Measurements from ENCODE around the gene USP2. TPM values are rescaled to one million over a fixed set of nuclear protein-coding genes. Genes with fewer than 3 reads are reported as not detected.

Gene USP2
- total and polyA plus RNA-seq, 8 donors = 1.4 to 17.4 (median 2.8) TPM

GRCh38 chr11:119373921-119374631, 7.4 kb downstream of the USP2 start:
- peaks cover 49 to 95% (median 69%) of the 10 kb centered on the region in 4 donors for H3K4me1 ChIP-seq
- no peaks in the 10 kb centered on the region for H3K27me3 ChIP-seq
- no peaks in the 10 kb centered on the region for H3K36me3 ChIP-seq
- TF ChIP-seq POLR2AphosphoS5 (IDR thresholded peaks at IDR 0.05) = peak in 1 of 3 donors; percentile 34
- TF ChIP-seq CTCF (IDR thresholded peaks at IDR 0.05) = peak in 5 of 7 experiments; percentile 84 to 96 (median 89)
- TF ChIP-seq EP300 (IDR thresholded peaks at IDR 0.05) = no peak
- no peak for TF ChIP-seq POLR2A (IDR thresholded peaks at IDR 0.05)
- DNase-seq = peak; percentile 83 to 92
- no peaks in the 10 kb centered on the region for H3K9me3 ChIP-seq
- intact Hi-C loops (cut with DNase I; ENCODE audit: low total_unique reads) = no loop called here
- H3K27ac ChIP-seq = peak overlapping the region in 3 of 5 donors; percentile 81 to 93 (median 81)
- H3K4me3 ChIP-seq = no peak overlapping the region
- 44 to 57% (median 56%) methylated on average over 5 of the region's 5 CpGs for WGBS, 5 donors

GRCh38 chr11:119373059-119373920, 8.2 kb downstream of the USP2 start:
- H3K36me3 ChIP-seq = no peaks in the 10 kb centered on the region
- 79 to 89% (median 83%) methylated on average over 21 to 23 of the region's 23 CpGs for WGBS, 5 donors
- H3K4me3 ChIP-seq = no peak overlapping the region
- H3K27ac ChIP-seq = peak overlapping the region in 1 of 5 donors; percentile 93
- no peak for TF ChIP-seq POLR2AphosphoS5 (IDR thresholded peaks at IDR 0.05)
- no peak for TF ChIP-seq EP300 (IDR thresholded peaks at IDR 0.05)
- TF ChIP-seq CTCF (IDR thresholded peaks at IDR 0.05) = no peak
- no peak for TF ChIP-seq POLR2A (IDR thresholded peaks at IDR 0.05)
- intact Hi-C loops (cut with DNase I; ENCODE audit: low total_unique reads) = no loop called here
- no peaks in the 10 kb centered on the region for H3K27me3 ChIP-seq
- H3K9me3 ChIP-seq = no peaks in the 10 kb centered on the region
- DNase-seq = peak in 1 of 2 donors; percentile 35
- H3K4me1 ChIP-seq = peaks cover 57 to 95% (median 73%) of the 10 kb centered on the region in 4 donors

- H3K9me3 ChIP-seq = no peaks in the 10 kb centered on the region
- peak overlapping the region in 3 of 5 donors; percentile 10 to 93 (median 79) for H3K27ac ChIP-seq
- intact Hi-C loops (cut with DNase I; ENCODE audit: low total_unique reads) = no loop called here
- WGBS, 5 donors = 87 to 98% (median 91%) methylated on average over 13 to 26 of the region's 26 CpGs
- no peak for TF ChIP-seq CTCF (IDR thresholded peaks at IDR 0.05)
- TF ChIP-seq POLR2A (IDR thresholded peaks at IDR 0.05) = no peak
- no peak for TF ChIP-seq POLR2AphosphoS5 (IDR thresholded peaks at IDR 0.05)
- TF ChIP-seq EP300 (IDR thresholded peaks at IDR 0.05) = no peak
- no peak for DNase-seq
- no peak overlapping the region for H3K4me3 ChIP-seq
- peaks cover 64 to 95% (median 78%) of the 10 kb centered on the region in 4 donors for H3K4me1 ChIP-seq
- H3K27me3 ChIP-seq = no peaks in the 10 kb centered on the region
- no peaks in the 10 kb centered on the region for H3K36me3 ChIP-seq
Observed at GRCh38 chr11:119372260-119373058, 9.0 kb downstream of the USP2 start.

GRCh38 chr11:119371778-119372182, 9.7 kb downstream of the USP2 start:
- WGBS, 5 donors = 44 to 55% (median 51%) methylated on average over 8 of the region's 8 CpGs
- Histone ChIP-seq H3K27ac (peak overlapping the region in 3 of 5 donors; percentile 79 to 93 (median 80)), H3K27me3 (no peaks in the 10 kb centered on the region), H3K9me3 (no peaks in the 10 kb centered on the region), H3K4me3 (no peak overlapping the region), H3K36me3 (no peaks in the 10 kb centered on the region), H3K4me1 (peaks cover 66 to 95% (median 78%) of the 10 kb centered on the region in 4 donors)
- intact Hi-C loops (cut with DNase I; ENCODE audit: low total_unique reads) = no loop called here
- DNase-seq = peak in 1 of 2 donors; percentile 59
- TF ChIP-seq EP300 (IDR thresholded peaks at IDR 0.05) = no peak
- TF ChIP-seq CTCF (IDR thresholded peaks at IDR 0.05) = peak in 3 of 7 experiments; percentile 6 to 37 (median 14)
- peak in 1 of 3 donors; percentile 32 for TF ChIP-seq POLR2AphosphoS5 (IDR thresholded peaks at IDR 0.05)
